Measurements from ENCODE around the gene SERINC3. TPM values are rescaled to one million over a fixed set of nuclear protein-coding genes. Genes with fewer than 3 reads are reported as not detected.

The SERINC3 gene
- total and polyA plus RNA-seq, 10 of the 15 experiments (the other 5 are each of a cell fraction or from before 2014, with no cell fraction given): 24.5 to 96.8 (median 38.8) TPM

- Histone ChIP-seq H3K9me3 (replicated peaks; ENCODE audit: control insufficient read depth, insufficient read depth, low read length) (no peaks in the 10 kb centered on the region; the same call in 2 of the 3 replicates), H3K36me3 (ENCODE audit: control insufficient read depth in 2 of 2, insufficient read depth in 2 of 2, low read length in 1 of 2) (no peaks in the 10 kb centered on the region), H3K27me3 (replicated peaks in 1 of 2; ENCODE audit: control insufficient read depth in 2 of 2, insufficient read depth in 2 of 2, low read length in 1 of 2) (no peaks in the 10 kb centered on the region; a peak in 1 of 4 replicates), H3K4me2 (ENCODE audit: control insufficient read depth, insufficient read depth) (no peak overlapping the region), H3K4me1 (ENCODE audit: control insufficient read depth, insufficient read depth, low read length) (no peaks in the 10 kb centered on the region; the same call in 1 of the 2 replicates), H2AFZ (ENCODE audit: control insufficient read depth, low read depth, low read length) (no peak overlapping the region), H3K4me3 (no peak overlapping the region), H3K79me2 (ENCODE audit: control insufficient read depth, insufficient read depth, low read length) (no peaks in the 10 kb centered on the region), H3K27ac (ENCODE audit: control insufficient read depth, insufficient read depth) (no peak overlapping the region), H4K20me1 (ENCODE audit: control insufficient read depth, insufficient read depth) (no peaks in the 10 kb centered on the region), H3K9ac (ENCODE audit: control insufficient read depth, insufficient read depth, low read length) (no peak overlapping the region)
- in situ Hi-C loops (cut with MboI) (no loop called here), intact Hi-C loops (cut with micrococcal nuclease; ENCODE audit: unreplicated experiment) (no loop called here)
- no peak for ATAC-seq
- ChIA-PET CTCF (interaction anchor here (1.4 to 1.5 kb wide), 2 partner anchors 12 to 61 kb away, joined by 3 to 4 read pairs; no protein-coding TSS in a partner anchor), RAD21 (ENCODE audit: unreplicated experiment) (no interaction called here), POLR2A (no interaction called here), SMC1A (ENCODE audit: uncharacterized antibody, unreplicated experiment) (interaction anchor here (1.6 kb wide), 1 partner anchor 10 kb away, joined by 3 read pairs; no protein-coding TSS in a partner anchor)
- 57% methylated on average over 7 of the region's 7 CpGs for WGBS (ENCODE audit: insufficient coverage, insufficient replicate concordance, low lambda C conversion rate, missing lambda C conversion rate)
- DNase-seq (ENCODE audit: low read depth, low spot score): no peak
- FAIRE-seq: no peak
- no peak for TF ChIP-seq TCF7 (IDR thresholded peaks at IDR 0.05; ENCODE audit: borderline replicate concordance)
- no peak for TF ChIP-seq STAT1 (conservative IDR thresholded peaks at IDR 0.05)
- no peak for TF ChIP-seq FOXM1 (IDR thresholded peaks at IDR 0.05; ENCODE audit: low read depth, low read length)
- no TSS peak for BruUV-seq (replicated peaks)
Observed at GRCh38 chr20:44449864-44450263, 72.0 kb downstream of the SERINC3 start.

DNA sequence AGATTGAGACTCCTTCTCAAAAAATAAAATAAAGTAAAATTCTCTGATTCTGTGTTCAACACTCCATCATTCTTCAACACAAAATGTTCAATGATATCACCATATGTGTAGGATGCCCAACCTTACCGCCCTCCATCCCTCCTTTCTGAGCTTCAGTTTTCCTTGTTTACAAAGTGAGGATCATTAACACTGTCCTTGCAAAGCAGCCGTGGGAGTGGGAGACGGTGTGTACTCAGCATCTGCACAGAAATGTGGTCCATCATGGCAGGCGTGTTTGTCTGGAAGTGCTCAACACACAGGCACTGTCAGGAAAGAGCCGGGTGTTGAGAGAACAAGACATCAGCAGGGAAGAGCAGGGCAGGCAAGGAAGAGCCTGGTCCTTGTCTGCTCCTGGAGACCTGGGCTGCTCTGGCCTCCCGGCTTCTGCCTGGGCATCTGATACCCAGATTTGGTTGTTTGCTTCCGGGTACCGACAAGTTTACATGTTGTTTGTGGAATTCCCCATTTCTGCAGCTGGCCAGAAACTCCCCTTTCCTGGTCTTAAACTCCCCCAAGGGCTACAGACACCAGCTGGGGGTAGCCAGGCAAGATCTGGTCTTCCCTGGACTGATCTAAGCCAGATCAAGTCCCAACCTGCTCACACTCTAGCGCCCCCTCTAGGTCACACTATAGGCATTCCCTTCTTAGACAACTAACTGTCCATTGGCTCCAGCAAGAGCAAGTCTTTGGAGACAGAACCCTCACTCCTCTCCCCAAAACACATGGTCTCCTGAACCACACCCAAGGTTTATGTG, 72.9 kb downstream of the SERINC3 start:
- no peak overlapping the region; the same call in none of the 2 replicates for H2AFZ ChIP-seq (ENCODE audit: control insufficient read depth, low read depth, low read length)
- H3K79me2 ChIP-seq (ENCODE audit: control insufficient read depth, insufficient read depth, low read length): no peaks in the 10 kb centered on the region
- FAIRE-seq (no peak), ATAC-seq (peak; percentile 83), DNase-seq (ENCODE audit: low read depth, low spot score) (peak; percentile 5)
- no peaks in the 10 kb centered on the region; the same call in 1 of the 2 replicates for H3K4me1 ChIP-seq (ENCODE audit: control insufficient read depth, insufficient read depth, low read length)
- intact Hi-C loops (cut with micrococcal nuclease; ENCODE audit: unreplicated experiment) (no loop called here), in situ Hi-C loops (cut with MboI) (no loop called here)
- H3K4me2 ChIP-seq (ENCODE audit: control insufficient read depth, insufficient read depth): no peak overlapping the region
- no peak overlapping the region for H3K27ac ChIP-seq (ENCODE audit: control insufficient read depth, insufficient read depth)
- no peaks in the 10 kb centered on the region; a peak in 1 of 4 replicates for H3K27me3 ChIP-seq (replicated peaks in 1 of 2; ENCODE audit: control insufficient read depth in 2 of 2, insufficient read depth in 2 of 2, low read length in 1 of 2)
- 51% methylated on average over 9 of the region's 9 CpGs for WGBS (ENCODE audit: insufficient coverage, insufficient replicate concordance, low lambda C conversion rate, missing lambda C conversion rate)
- H3K9me3 ChIP-seq (replicated peaks; ENCODE audit: control insufficient read depth, insufficient read depth, low read length): no peaks in the 10 kb centered on the region; the same call in 2 of the 3 replicates
- no TSS peak for BruUV-seq (replicated peaks)
- RAD21 ChIA-PET (ENCODE audit: unreplicated experiment): no interaction called here
- no peaks in the 10 kb centered on the region for H4K20me1 ChIP-seq (ENCODE audit: control insufficient read depth, insufficient read depth)
- H3K4me3 ChIP-seq: no peak overlapping the region
- no peaks in the 10 kb centered on the region for H3K36me3 ChIP-seq (ENCODE audit: control insufficient read depth in 2 of 2, insufficient read depth in 2 of 2, low read length in 1 of 2)
- CTCF ChIA-PET: interaction anchor here (1.5 kb wide), 1 partner anchor 60 kb away, joined by 3 read pairs; no protein-coding TSS in a partner anchor
- SMC1A ChIA-PET (ENCODE audit: uncharacterized antibody, unreplicated experiment): no interaction called here
- no peak overlapping the region for H3K9ac ChIP-seq (ENCODE audit: control insufficient read depth, insufficient read depth, low read length)
- POLR2A ChIA-PET: no interaction called here
- no peak for TF ChIP-seq IKZF1 (conservative IDR thresholded peaks at IDR 0.05)
- TF ChIP-seq ZNF217 (IDR thresholded peaks at IDR 0.05): no peak
- TF ChIP-seq ZBTB40 (IDR thresholded peaks at IDR 0.05; ENCODE audit: borderline replicate concordance): no peak
- TF ChIP-seq FOXM1 (IDR thresholded peaks at IDR 0.05; ENCODE audit: low read depth, low read length): no peak
- TF ChIP-seq RAD21 (IDR thresholded peaks at IDR 0.05; ENCODE audit: insufficient read depth, low read depth, low read length): 0 out of 2 replicates have a peak, but pooled peaks have one; percentile 11
- TF ChIP-seq SRF (IDR thresholded peaks at IDR 0.05; ENCODE audit: low read depth in 2 of 2, low read length in 2 of 2): peak; percentile 45 to 78; a peak in 3 of 4 replicates
- 0 out of 2 replicates have a peak, but pooled peaks have one; percentile 37 for TF ChIP-seq TCF3 (IDR thresholded peaks at IDR 0.05; ENCODE audit: borderline replicate concordance, insufficient read depth, low read depth, low read length)
- peak; percentile 86 for TF ChIP-seq TCF12 (IDR thresholded peaks at IDR 0.05; ENCODE audit: low read depth, low read length)
- TF ChIP-seq ZZZ3 (IDR thresholded peaks at IDR 0.05; ENCODE audit: control insufficient read depth, insufficient read length, low read depth): no peak
